NCI-H748 treated with DMSO at 0.1 percent for 48 hours (cell line): ENCODE measurements around the gene DOCK2.
"Not testable (repeated sequence)": the region's sequence is repeated elsewhere in the genome, so short reads cannot be mapped to it uniquely, and the experiment has no call there.

Experiments used
- DNase-seq: peaks from one replicate; lab custom pipeline; 2025; lab: John Stamatoyannopoulos, UW

DOCK2 gene

GRCh38 chr5:169637085-169637548, at the start of gene DOCK2:
TSS of gene DOCK2 (plus strand) at chr5:169637275. CDS start at chr5:169637327, 52 bp downstream.
- no peak for DNase-seq

GRCh38 chr5:169590602-169591001, 46.5 kb upstream of the DOCK2 start:
- DNase-seq: no peak

- DNase-seq: no peak
Measured at GRCh38 chr5:169591636-169592035, 45.4 kb upstream of the DOCK2 start.

- DNase-seq: no peak
Measured at GRCh38 chr5:169592937-169593650, 44.0 kb upstream of the DOCK2 start.

- DNase-seq: no peak
Measured at GRCh38 chr5:169595172-169595820, 41.8 kb upstream of the DOCK2 start.

GRCh38 chr5:169599451-169599850, 37.6 kb upstream of the DOCK2 start:
- no peak for DNase-seq

GRCh38 chr5:169602535-169602934, 34.5 kb upstream of the DOCK2 start:
- no peak for DNase-seq

- DNase-seq: no peak
Measured at GRCh38 chr5:169606279-169606678, 30.8 kb upstream of the DOCK2 start.

GRCh38 chr5:169607882-169608281, 29.2 kb upstream of the DOCK2 start:
- DNase-seq: no peak

- DNase-seq: no peak
Measured at GRCh38 chr5:169609716-169610115, 27.4 kb upstream of the DOCK2 start.

- DNase-seq: no peak
Measured at GRCh38 chr5:169610606-169611005, 26.5 kb upstream of the DOCK2 start.

- no peak for DNase-seq
Measured at GRCh38 chr5:169615561-169615960, 21.5 kb upstream of the DOCK2 start.

- not testable (repeated sequence) for DNase-seq
Measured at GRCh38 chr5:169624307-169624706, 12.8 kb upstream of the DOCK2 start.

- DNase-seq: no peak
Measured at GRCh38 chr5:169626779-169627178, 10.3 kb upstream of the DOCK2 start.

GRCh38 chr5:169627551-169627950, 9.5 kb upstream of the DOCK2 start:
- DNase-seq: no peak

GRCh38 chr5:169628892-169629291, 8.2 kb upstream of the DOCK2 start:
- no peak for DNase-seq

GRCh38 chr5:169629847-169630548, 7.1 kb upstream of the DOCK2 start:
- DNase-seq: no peak

GRCh38 chr5:169631360-169631759, 5.7 kb upstream of the DOCK2 start:
- no peak for DNase-seq

- no peak for DNase-seq
Measured at GRCh38 chr5:169632946-169633345, 4.1 kb upstream of the DOCK2 start.

GRCh38 chr5:169634606-169635005, 2.5 kb upstream of the DOCK2 start:
- no peak for DNase-seq

- DNase-seq: no peak
Measured at GRCh38 chr5:169635936-169636335, 1.1 kb upstream of the DOCK2 start.

- no peak for DNase-seq
Measured at GRCh38 chr5:169636477-169637084, 494 bp upstream of the DOCK2 start.
